HEK293 (cell line): ENCODE measurements around the gene VAPA.
"Not testable (repeated sequence)": the region's sequence is repeated elsewhere in the genome, so short reads cannot be mapped to it uniquely, and the experiment has no call there.

ENCODE experiments used
- CTCF ChIA-PET: fragments of 350-600 bp; formaldehyde crosslinking; extraction: SDS; loops from one replicate; lab custom pipeline; 2021; ENCODE audit warnings: antibody characterized with exemption; lab: Yijun Ruan, JAX
- POLR2A ChIA-PET: fragments of 300-600 bp; formaldehyde crosslinking; extraction: SDS; loops from one replicate; lab custom pipeline; 2020; ENCODE audit warnings: antibody characterized with exemption, inconsistent platforms; lab: Yijun Ruan, JAX
- H3K27ac ChIP-seq: fragments of 200-500 bp; sonication (Bioruptor generic); 2 replicates; pipeline ENCODE4 v1.5.1; 2014; ENCODE audit warnings: low read depth, low read length, control low read depth, inconsistent platforms; ENCODE audit errors: extremely low read depth
- H3K36me3 ChIP-seq, 2 experiments: fragments of 200-500 bp in 1 of 2; sonication (Bioruptor generic) in 1 of 2; 1 replicate in 1 of 2; 2 replicates in 1 of 2; pipeline ENCODE4 v1.5.1; 2014 to 2017; ENCODE audit warnings: inconsistent platforms in 2 of 2, low read length in 2 of 2; ENCODE audit not compliant: control insufficient read depth in 2 of 2, insufficient read depth in 1 of 2
- H3K4me1 ChIP-seq: fragments of 200-500 bp; sonication (Bioruptor generic); 2 replicates; pipeline ENCODE4 v1.5.1; 2014; ENCODE audit warnings: mild to moderate bottlenecking, low read length, inconsistent platforms; ENCODE audit not compliant: control insufficient read depth, insufficient read depth
- H3K4me3 ChIP-seq: 2 replicates; pipeline ENCODE4 v1.5.1; 2011; ENCODE audit warnings: low read depth, mild to moderate bottlenecking, control low read depth, low read length, moderate library complexity
- H3K9me3 ChIP-seq: fragments of 200-500 bp; sonication (Bioruptor generic); 2 replicates; pipeline ENCODE4 v1.5.1; 2014; ENCODE audit warnings: low read depth, low read length, inconsistent platforms; ENCODE audit not compliant: control insufficient read depth, insufficient read depth
- KLF1 ChIP-seq: fragments of 450-650 bp; formaldehyde crosslinking; IDR thresholded peaks from 2 replicates; pipeline ENCODE4 v1.5.1; 2016; ENCODE audit warnings: missing biosample characterization, missing genetic modification characterization
- MEIS1 ChIP-seq: sonication (generic); formaldehyde crosslinking; IDR thresholded peaks from 2 replicates; pipeline ENCODE4 v1.8.1; 2022; ENCODE audit warnings: missing genetic modification reagents, mild to moderate bottlenecking, borderline replicate concordance
- MYNN ChIP-seq: fragments of 450-650 bp; formaldehyde crosslinking; IDR thresholded peaks from 2 replicates; pipeline ENCODE4 v1.5.1; 2016; ENCODE audit warnings: missing biosample characterization, missing genetic modification characterization, borderline replicate concordance
- PBX3 ChIP-seq: sonication (generic); formaldehyde crosslinking; IDR thresholded peaks from 2 replicates; pipeline ENCODE4 v1.8.1; 2022; ENCODE audit warnings: mild to moderate bottlenecking, moderate library complexity, missing genetic modification reagents
- SALL2 ChIP-seq: fragments of 450-650 bp; formaldehyde crosslinking; IDR thresholded peaks from 2 replicates; pipeline ENCODE4 v1.5.0; 2017; ENCODE audit warnings: missing biosample characterization, mild to moderate bottlenecking, missing genetic modification characterization, borderline replicate concordance
- SCRT1 ChIP-seq: fragments of 450-650 bp; formaldehyde crosslinking; IDR thresholded peaks from 2 replicates; pipeline ENCODE4 v1.5.1; 2016; ENCODE audit warnings: missing biosample characterization, missing genetic modification characterization, borderline replicate concordance
- YY2 ChIP-seq: fragments of 450-650 bp; formaldehyde crosslinking; IDR thresholded peaks from 2 replicates; pipeline ENCODE4 v1.5.1; 2016; ENCODE audit warnings: missing biosample characterization, missing genetic modification characterization
- ZBTB1 ChIP-seq: fragments of 450-650 bp; formaldehyde crosslinking; IDR thresholded peaks from 2 replicates; pipeline ENCODE4 v1.5.1; 2016; ENCODE audit warnings: missing biosample characterization, missing genetic modification characterization
- ZNF16 ChIP-seq: fragments of 450-650 bp; formaldehyde crosslinking; IDR thresholded peaks from 2 replicates; pipeline ENCODE4 v1.5.1; 2016; ENCODE audit warnings: low read depth, missing biosample characterization, missing genetic modification characterization
- ZNF175 ChIP-seq: fragments of 450-650 bp; formaldehyde crosslinking; IDR thresholded peaks from 2 replicates; pipeline ENCODE4 v1.5.1; 2016; ENCODE audit warnings: missing biosample characterization, missing genetic modification characterization
- ZNF19 ChIP-seq: fragments of 450-650 bp; formaldehyde crosslinking; IDR thresholded peaks from 2 replicates; pipeline ENCODE4; 2016; ENCODE audit warnings: missing biosample characterization, missing genetic modification characterization, low read depth
- ZNF26 ChIP-seq: fragments of 450-650 bp; formaldehyde crosslinking; IDR thresholded peaks from 2 replicates; pipeline ENCODE4 v1.5.1; 2016; ENCODE audit warnings: missing biosample characterization, missing genetic modification characterization
- ZNF292 ChIP-seq: fragments of 450-650 bp; formaldehyde crosslinking; IDR thresholded peaks from 2 replicates; pipeline ENCODE4 v1.5.1; 2016; ENCODE audit warnings: low read depth, missing biosample characterization, missing genetic modification characterization, borderline replicate concordance
- ZNF510 ChIP-seq: fragments of 450-650 bp; formaldehyde crosslinking; IDR thresholded peaks from 2 replicates; pipeline ENCODE4 v1.5.1; 2018; ENCODE audit warnings: mild to moderate bottlenecking, missing genetic modification characterization, missing biosample characterization; ENCODE audit not compliant: insufficient replicate concordance
- ZNF521 ChIP-seq: fragments of 450-650 bp; formaldehyde crosslinking; IDR thresholded peaks from 2 replicates; pipeline ENCODE4 v1.5.1; 2017; ENCODE audit warnings: missing biosample characterization, mild to moderate bottlenecking, missing genetic modification characterization
- ZNF600 ChIP-seq: fragments of 450-650 bp; formaldehyde crosslinking; IDR thresholded peaks from 2 replicates; pipeline ENCODE4 v1.5.1; 2016; ENCODE audit warnings: missing biosample characterization, missing genetic modification characterization
- ZNF610 ChIP-seq: fragments of 450-650 bp; formaldehyde crosslinking; IDR thresholded peaks from 2 replicates; pipeline ENCODE4 v1.5.1; 2016; ENCODE audit warnings: missing biosample characterization, missing genetic modification characterization, borderline replicate concordance
- ZNF624 ChIP-seq: fragments of 450-650 bp; formaldehyde crosslinking; IDR thresholded peaks from 2 replicates; pipeline ENCODE4 v1.5.1; 2017; ENCODE audit warnings: missing biosample characterization, missing genetic modification characterization
- ZNF670 ChIP-seq: fragments of 450-650 bp; formaldehyde crosslinking; IDR thresholded peaks from 2 replicates; pipeline ENCODE4 v1.5.1; 2016; ENCODE audit warnings: missing biosample characterization, missing genetic modification characterization, low read depth
- ZNF843 ChIP-seq: fragments of 450-650 bp; formaldehyde crosslinking; IDR thresholded peaks from 2 replicates; pipeline ENCODE4 v1.5.1; 2016; ENCODE audit warnings: missing biosample characterization, missing genetic modification characterization

Gene VAPA

GRCh38 chr18:9890957-9891356, 22.9 kb upstream of the VAPA start:
- no peak for TF ChIP-seq ZNF19 (tag by site-specific recombination)
- no peak for TF ChIP-seq PBX3 (CRISPR knock-in tag)
- no peak for TF ChIP-seq YY2 (tag by site-specific recombination)
- TF ChIP-seq MEIS1 (CRISPR knock-in tag): no peak
- no peak for TF ChIP-seq ZNF16 (tag by site-specific recombination)
- no peak for TF ChIP-seq ZNF610
- no peak for TF ChIP-seq ZNF26 (tag by site-specific recombination)
- TF ChIP-seq SCRT1 (tag by site-specific recombination): no peak
- no peak for TF ChIP-seq ZNF670 (tag by site-specific recombination)
- TF ChIP-seq ZNF175 (tag by site-specific recombination): no peak
- TF ChIP-seq ZBTB1 (tag by site-specific recombination): no peak
- CTCF ChIA-PET: no interaction called here
- POLR2A ChIA-PET: interaction anchor here (0.5 kb wide), 1 partner anchor 505 kb away, joined by 3 read pairs; no protein-coding TSS in a partner anchor
- no peaks in the 10 kb centered on the region for H3K9me3 ChIP-seq
- H3K4me3 ChIP-seq: no peak overlapping the region
- no peaks in the 10 kb centered on the region; a peak in 1 of 3 replicates for H3K36me3 ChIP-seq
- no peaks in the 10 kb centered on the region for H3K4me1 ChIP-seq
- no peak overlapping the region for H3K27ac ChIP-seq

- ChIA-PET CTCF (interaction anchor here (0.6 kb wide), 1 partner anchor 89 kb away, joined by 5 read pairs; no protein-coding TSS in a partner anchor), POLR2A (interaction anchor here (0.5 kb wide), 1 partner anchor 506 kb away, joined by 3 read pairs; no protein-coding TSS in a partner anchor)
Measured at GRCh38 chr18:9891515-9891914, 22.3 kb upstream of the VAPA start.

GRCh38 chr18:9894454-9895068, 19.3 kb upstream of the VAPA start:
- Histone ChIP-seq H3K4me3 (no peak overlapping the region), H3K36me3 (no peaks in the 10 kb centered on the region; a peak in 1 of 3 replicates), H3K27ac (no peak overlapping the region), H3K9me3 (no peaks in the 10 kb centered on the region), H3K4me1 (no peaks in the 10 kb centered on the region)
- TF ChIP-seq ZNF510 (tag by site-specific recombination): no peak
- no peak for TF ChIP-seq ZNF600 (tag by site-specific recombination)
- TF ChIP-seq ZNF843 (tag by site-specific recombination): no peak
- TF ChIP-seq MYNN (tag by site-specific recombination): no peak
- TF ChIP-seq KLF1: no peak
- no peak for TF ChIP-seq ZNF624 (tag by site-specific recombination)
- TF ChIP-seq SALL2 (tag by site-specific recombination): no peak
- no peak for TF ChIP-seq ZNF292
- no peak for TF ChIP-seq ZNF521 (tag by site-specific recombination)
- POLR2A ChIA-PET: interaction anchor here (1.1 kb wide), 1 partner anchor 19 kb away, joined by 5 read pairs; the partner anchor contains the start of gene VAPA
- CTCF ChIA-PET: interaction anchor here (0.7 to 0.9 kb wide), 3 partner anchors 56 to 867 kb away, joined by 4 to 8 read pairs (median 6); no protein-coding TSS in a partner anchor

More at GRCh38 chr18:9891515-9891914, 22.3 kb upstream of the VAPA start:
- not testable (repeated sequence) for H3K27ac ChIP-seq, H3K9me3 ChIP-seq, H3K4me3 ChIP-seq, H3K4me1 ChIP-seq, H3K36me3 ChIP-seq
